MCF 10A (cell line): ENCODE data around the gene THSD7B. TPM values are rescaled to one million over a fixed set of nuclear protein-coding genes. Genes with fewer than 3 reads are reported as not detected.
"Not testable (repeated sequence)": the region's sequence is repeated elsewhere in the genome, so short reads cannot be mapped to it uniquely, and the experiment has no call there.

ENCODE experiments used
- BruUV-seq: library from RNA; stranded (reverse); fragments of 400-500 nt; replicated peaks from 2 replicates; lab custom pipeline; 2021; lab: Mats Ljungman, UMichigan
- CTCF ChIA-PET: fragments of 300-600 bp; sonication (Branson Sonifier 250); formaldehyde crosslinking; extraction: SDS; loops from one replicate; lab custom pipeline; 2021; ENCODE audit warnings: antibody characterized with exemption, inconsistent platforms; lab: Yijun Ruan, JAX
- POLR2A ChIA-PET: fragments of 300-600, 350-650 bp; sonication (Branson Sonifier 250); formaldehyde crosslinking; extraction: SDS; loops from one replicate; lab custom pipeline; 2020; ENCODE audit warnings: antibody characterized with exemption, inconsistent platforms; lab: Yijun Ruan, JAX
- DNase-seq: peaks from one replicate; pipeline ENCODE4 v3.0.0-alpha.2; 2018; ENCODE audit not compliant: unreplicated experiment
- H3K27ac Mint-ChIP-seq: one replicate; pipeline ENCODE4 v1.8.0; 2022; ENCODE audit warnings: mild to moderate bottlenecking, low read depth, mixed read lengths; ENCODE audit not compliant: unreplicated experiment
- H3K27me3 Mint-ChIP-seq: one replicate; pipeline ENCODE4 v1.8.0; 2022; ENCODE audit warnings: mixed read lengths; ENCODE audit not compliant: insufficient read depth, unreplicated experiment
- H3K36me3 Mint-ChIP-seq: one replicate; pipeline ENCODE4 v1.8.0; 2022; ENCODE audit warnings: mild to moderate bottlenecking, moderate library complexity, mixed read lengths; ENCODE audit not compliant: insufficient read depth, unreplicated experiment
- H3K4me1 Mint-ChIP-seq: one replicate; pipeline ENCODE4 v1.8.0; 2022; ENCODE audit warnings: mixed read lengths; ENCODE audit not compliant: insufficient read depth, unreplicated experiment
- H3K4me3 Mint-ChIP-seq: one replicate; pipeline ENCODE4 v1.8.0; 2022; ENCODE audit warnings: mild to moderate bottlenecking, moderate library complexity, mixed read lengths; ENCODE audit not compliant: unreplicated experiment
- H3K9me3 Mint-ChIP-seq: one replicate; pipeline ENCODE4 v1.8.0; 2022; ENCODE audit warnings: mixed read lengths; ENCODE audit not compliant: unreplicated experiment
- intact Hi-C: fragments of 100-400 bp; cut with micrococcal nuclease; formaldehyde crosslinking; loops from 2 replicates; pipeline ENCODE4 v1.14.1; 2022
- total RNA-seq: library from RNA; stranded (reverse); gene quantifications from 2 replicates; pipeline ENCODE4 v1.2.3, GENCODE V29; 2022
- TF ChIP-seq, protein P1 (sequence below): fragments of 200-600 bp; IDR thresholded peaks from one replicate; pipeline ENCODE4 v1.8.0; 2022; ENCODE audit warnings: antibody characterized with exemption, mild to moderate bottlenecking; ENCODE audit not compliant: unreplicated experiment

THSD7B gene
- total RNA-seq, 1 experiment from 2014 or later, result not detected

DNA sequence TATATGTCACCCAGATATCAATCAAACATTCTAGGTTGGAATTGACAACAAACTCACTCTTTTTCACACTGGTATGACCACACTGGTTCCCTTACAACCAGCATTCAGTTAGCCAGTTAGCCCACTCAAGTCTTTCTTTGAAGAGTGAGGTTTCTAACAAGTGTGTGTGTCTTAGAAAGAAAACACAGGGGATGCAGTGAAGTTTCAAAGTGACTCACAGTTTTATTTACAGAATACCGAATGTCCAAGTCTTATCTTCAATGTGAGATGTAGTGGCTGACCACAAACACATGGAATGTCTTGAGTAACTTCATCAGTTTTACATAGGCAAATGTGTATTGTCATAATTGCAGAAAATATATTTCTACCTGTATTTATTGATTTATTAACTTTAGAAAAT lies 924.2 kb downstream of the THSD7B start:
- BruUV-seq, result no TSS peak
- CTCF ChIA-PET, result interaction anchor here (0.6 to 1.3 kb wide), 3 partner anchors 75 to 1250 kb away, joined by 3 to 4 read pairs (median 4); no protein-coding TSS in a partner anchor
- DNase-seq, result peak; percentile 10
- intact Hi-C loops, result no loop called here
- H3K27me3 Mint-ChIP-seq, result peaks cover 13% of the 10 kb centered on the region
- no peaks in the 10 kb centered on the region for H3K9me3 Mint-ChIP-seq
- H3K4me3 Mint-ChIP-seq, result no peak overlapping the region
- no peak overlapping the region for H3K27ac Mint-ChIP-seq
- TF ChIP-seq, protein P1, sequence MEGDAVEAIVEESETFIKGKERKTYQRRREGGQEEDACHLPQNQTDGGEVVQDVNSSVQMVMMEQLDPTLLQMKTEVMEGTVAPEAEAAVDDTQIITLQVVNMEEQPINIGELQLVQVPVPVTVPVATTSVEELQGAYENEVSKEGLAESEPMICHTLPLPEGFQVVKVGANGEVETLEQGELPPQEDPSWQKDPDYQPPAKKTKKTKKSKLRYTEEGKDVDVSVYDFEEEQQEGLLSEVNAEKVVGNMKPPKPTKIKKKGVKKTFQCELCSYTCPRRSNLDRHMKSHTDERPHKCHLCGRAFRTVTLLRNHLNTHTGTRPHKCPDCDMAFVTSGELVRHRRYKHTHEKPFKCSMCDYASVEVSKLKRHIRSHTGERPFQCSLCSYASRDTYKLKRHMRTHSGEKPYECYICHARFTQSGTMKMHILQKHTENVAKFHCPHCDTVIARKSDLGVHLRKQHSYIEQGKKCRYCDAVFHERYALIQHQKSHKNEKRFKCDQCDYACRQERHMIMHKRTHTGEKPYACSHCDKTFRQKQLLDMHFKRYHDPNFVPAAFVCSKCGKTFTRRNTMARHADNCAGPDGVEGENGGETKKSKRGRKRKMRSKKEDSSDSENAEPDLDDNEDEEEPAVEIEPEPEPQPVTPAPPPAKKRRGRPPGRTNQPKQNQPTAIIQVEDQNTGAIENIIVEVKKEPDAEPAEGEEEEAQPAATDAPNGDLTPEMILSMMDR, result no peak
- no peaks in the 10 kb centered on the region for H3K4me1 Mint-ChIP-seq
- H3K36me3 Mint-ChIP-seq, result no peaks in the 10 kb centered on the region
- POLR2A ChIA-PET, result no interaction called here

DNA sequence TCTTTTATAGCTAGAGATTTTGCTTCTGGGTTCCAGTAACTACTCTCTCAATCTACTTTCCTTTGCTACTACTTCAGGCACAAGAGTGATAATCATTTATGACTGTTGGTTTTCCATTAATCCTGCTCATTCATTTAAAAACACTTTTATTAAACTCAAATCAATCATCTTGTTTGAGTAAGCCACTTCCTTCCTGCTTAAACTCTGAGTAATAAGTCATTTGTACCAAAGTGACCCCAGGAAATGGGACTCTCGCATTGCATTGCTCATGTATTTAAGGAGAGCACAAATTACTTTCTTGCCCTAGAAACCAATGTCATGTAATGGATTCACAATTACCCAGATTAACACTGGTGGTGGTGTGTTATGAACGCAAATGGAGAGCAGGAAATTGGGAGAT lies 928.2 kb downstream of the THSD7B start:
- ChIA-PET CTCF (no interaction called here), POLR2A (no interaction called here)
- Mint-ChIP-seq H3K36me3 (no peaks in the 10 kb centered on the region), H3K4me1 (no peaks in the 10 kb centered on the region), H3K27ac (no peak overlapping the region), H3K27me3 (no peaks in the 10 kb centered on the region), H3K9me3 (no peaks in the 10 kb centered on the region), H3K4me3 (no peak overlapping the region)
- intact Hi-C loops, result no loop called here
- no TSS peak for BruUV-seq
- TF ChIP-seq, protein P1, result no peak
- DNase-seq, result no peak

DNA sequence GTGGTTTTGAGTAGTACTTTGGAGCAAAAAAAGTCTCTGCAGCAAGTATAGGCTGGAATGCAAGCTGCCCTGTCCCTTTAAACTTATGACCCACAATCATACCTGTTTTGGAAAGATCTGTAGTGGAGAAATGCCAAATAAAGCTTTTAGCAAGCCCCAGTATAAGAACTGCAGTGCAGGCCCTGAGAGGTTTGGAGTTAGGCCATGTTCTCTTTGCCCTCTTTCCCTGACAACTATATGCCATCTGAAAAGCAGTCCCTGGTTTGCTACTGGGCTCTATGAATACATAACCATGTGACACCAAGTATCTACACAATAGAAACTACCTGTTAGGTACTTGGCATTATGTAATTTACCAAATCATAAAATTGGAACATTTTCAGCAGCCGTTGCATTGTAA lies 931.6 kb downstream of the THSD7B start:
- H3K36me3 Mint-ChIP-seq, result no peaks in the 10 kb centered on the region
- no peaks in the 10 kb centered on the region for H3K9me3 Mint-ChIP-seq
- no TSS peak for BruUV-seq
- no peaks in the 10 kb centered on the region for H3K27me3 Mint-ChIP-seq
- POLR2A ChIA-PET, result no interaction called here
- H3K4me1 Mint-ChIP-seq, result no peaks in the 10 kb centered on the region
- H3K4me3 Mint-ChIP-seq, result no peak overlapping the region
- intact Hi-C loops, result no loop called here
- H3K27ac Mint-ChIP-seq, result no peak overlapping the region
- TF ChIP-seq, protein P1, result no peak
- CTCF ChIA-PET, result interaction anchor here (0.5 kb wide), 1 partner anchor 52 kb away, joined by 3 read pairs; no protein-coding TSS in a partner anchor
- DNase-seq, result no peak

DNA sequence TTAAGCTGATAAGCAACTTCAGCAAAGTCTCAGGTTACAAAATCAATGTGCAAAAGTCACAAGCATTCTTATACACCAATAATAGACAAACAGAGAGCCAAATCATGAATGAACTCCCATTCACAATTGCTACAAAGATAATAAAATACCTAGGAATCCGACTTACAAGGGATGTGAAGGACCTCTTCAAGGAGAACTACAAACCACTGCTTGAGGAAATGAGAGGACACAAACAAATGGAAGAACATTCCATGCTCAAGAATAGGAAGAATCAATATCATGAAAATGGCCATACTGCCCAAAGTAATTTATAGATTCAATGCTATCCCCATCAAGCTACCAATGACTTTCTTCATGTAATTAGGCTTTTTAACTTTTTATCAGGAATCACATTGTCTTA lies 934.9 kb downstream of the THSD7B start:
- BruUV-seq, H3K27me3 Mint-ChIP-seq, H3K4me1 Mint-ChIP-seq, intact Hi-C loops, DNase-seq, H3K4me3 Mint-ChIP-seq, H3K36me3 Mint-ChIP-seq, H3K9me3 Mint-ChIP-seq, POLR2A ChIA-PET, CTCF ChIA-PET, H3K27ac Mint-ChIP-seq: not testable (repeated sequence)

DNA sequence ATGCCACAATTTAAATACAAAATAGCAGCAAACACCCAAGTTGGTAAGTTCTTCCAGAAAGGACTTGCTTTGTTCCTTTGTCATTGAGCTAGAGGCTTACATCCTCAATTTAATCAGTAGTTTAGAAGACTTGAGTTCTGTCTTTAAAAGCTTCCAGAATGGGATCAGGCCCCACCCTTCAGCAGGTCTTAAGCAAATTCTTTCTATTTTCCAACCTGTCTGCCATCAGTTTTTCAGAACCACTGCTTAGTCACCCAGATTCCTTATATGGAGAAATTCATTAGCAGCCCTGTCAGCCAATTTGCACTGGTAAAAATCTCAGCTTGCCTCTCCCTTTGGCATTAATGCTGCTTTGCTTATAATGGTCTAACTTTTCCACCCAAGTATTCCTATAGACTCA lies 935.3 kb downstream of the THSD7B start:
- H3K27ac Mint-ChIP-seq, result no peak overlapping the region
- BruUV-seq, result no TSS peak
- TF ChIP-seq, protein P1, result no peak
- POLR2A ChIA-PET, result interaction anchor here (0.6 kb wide), 1 partner anchor 546 kb away, joined by 3 read pairs; no protein-coding TSS in a partner anchor
- H3K4me3 Mint-ChIP-seq, result no peak overlapping the region
- no peaks in the 10 kb centered on the region for H3K27me3 Mint-ChIP-seq
- intact Hi-C loops, result no loop called here
- no peaks in the 10 kb centered on the region for H3K36me3 Mint-ChIP-seq
- CTCF ChIA-PET, result no interaction called here
- no peaks in the 10 kb centered on the region for H3K4me1 Mint-ChIP-seq
- no peak for DNase-seq
- no peaks in the 10 kb centered on the region for H3K9me3 Mint-ChIP-seq
